Panc1 (cell line): ENCODE measurements around the gene SETDB1. TPM values are rescaled to one million over a fixed set of nuclear protein-coding genes. Genes with fewer than 3 reads are reported as not detected.
A peak's percentile ranks its signal among the peaks of the same experiment; 100 is the strongest.

ENCODE experiments used
- ATAC-seq: fragments of 200-7000 bp; cut with Tn5 transposase; 2 replicates; pipeline ENCODE4 v1.9.1; 2020; ENCODE audit warnings: mild to moderate bottlenecking, moderate library complexity
- BruUV-seq: library from RNA; stranded (reverse); fragments of 400-500 nt; replicated peaks from 2 replicates; lab custom pipeline; 2021; lab: Mats Ljungman, UMichigan
- CTCF ChIA-PET: fragments of 300-600 bp; sonication (Branson Sonifier 250); formaldehyde crosslinking; loops from one replicate; lab custom pipeline; 2022; ENCODE audit warnings: antibody characterized with exemption; lab: Charles Lee
- POLR2A ChIA-PET: fragments of 300-600 bp; sonication (Branson Sonifier 250); formaldehyde crosslinking; loops from one replicate; lab custom pipeline; 2022; ENCODE audit warnings: antibody characterized with exemption; lab: Charles Lee
- DNase-seq: peaks from one replicate; pipeline ENCODE4 v3.0.0-alpha.2; 2010; ENCODE audit warnings: low read depth, low spot score
- H3K27ac ChIP-seq: 2 replicates; pipeline ENCODE4 v1.5.1; 2011; ENCODE audit warnings: mild to moderate bottlenecking, low read length, inconsistent platforms
- H3K27me3 ChIP-seq: fragments of 200-500 bp; sonication (Bioruptor generic); 2 replicates; pipeline ENCODE4 v1.6.0; 2014; ENCODE audit warnings: low read length, inconsistent platforms; ENCODE audit not compliant: control insufficient read depth, insufficient read depth
- H3K36me3 ChIP-seq: fragments of 200-500 bp; sonication (Bioruptor generic); 2 replicates; pipeline ENCODE4 v1.5.1; 2014; ENCODE audit warnings: inconsistent platforms, mild to moderate bottlenecking, low read length, moderate library complexity; ENCODE audit not compliant: control insufficient read depth, insufficient read depth
- H3K4me1 ChIP-seq: 2 replicates; pipeline ENCODE4 v1.5.1; 2011; ENCODE audit warnings: inconsistent platforms, mild to moderate bottlenecking, low read length, moderate library complexity; ENCODE audit not compliant: control insufficient read depth, insufficient read depth
- H3K4me3 ChIP-seq, 2 experiments: 2 replicates each; pipeline ENCODE4 v1.5.1; 2011 to 2012; ENCODE audit warnings: low read depth in 2 of 2, low read length in 2 of 2, mild to moderate bottlenecking in 2 of 2, inconsistent platforms in 1 of 2, moderate library complexity in 1 of 2
- H3K9me3 ChIP-seq: fragments of 200-500 bp; sonication (Bioruptor generic); 2 replicates; pipeline ENCODE4 v1.5.1; 2014; ENCODE audit warnings: low read depth, mild to moderate bottlenecking, inconsistent platforms, low read length, moderate library complexity; ENCODE audit not compliant: control insufficient read depth, insufficient read depth
- POLR2AphosphoS5 ChIP-seq: IDR thresholded peaks from 2 replicates; pipeline ENCODE4 v1.6.1; 2012; ENCODE audit warnings: mild to moderate bottlenecking, low read depth, low read length, moderate library complexity
- SIN3A ChIP-seq: IDR thresholded peaks from 2 replicates; pipeline ENCODE4 v1.6.1; 2012; ENCODE audit warnings: low read depth, mild to moderate bottlenecking, low read length, moderate library complexity, borderline replicate concordance; ENCODE audit not compliant: insufficient read depth
- TCF7L2 ChIP-seq: IDR thresholded peaks from 2 replicates; pipeline ENCODE4 v1.6.1; 2011; ENCODE audit warnings: mild to moderate bottlenecking, low read depth, low read length, inconsistent platforms
- in situ Hi-C: cut with HindIII; loops from 2 replicates; pipeline ENCODE4 v1.10.0; 2016; ENCODE audit warnings: low sequenced_read_pairs, low pct_unique_long_range_greater_than_20kb
- intact Hi-C: fragments of 100-400 bp; cut with micrococcal nuclease; formaldehyde crosslinking; loops from one replicate; pipeline ENCODE4 v1.10.0; 2022; ENCODE audit not compliant: unreplicated experiment
- total RNA-seq: library from RNA; stranded (reverse); gene quantifications from one replicate; pipeline ENCODE4 v1.2.1, GENCODE V29; 2021; ENCODE audit not compliant: unreplicated experiment
- TF ChIP-seq, protein P1 (sequence below), 2 experiments: IDR thresholded peaks; 2 replicates each; pipeline ENCODE4 v1.6.1; 2011 to 2012; ENCODE audit warnings: low read depth in 2 of 2, control low read depth in 1 of 2, low read length in 1 of 2, mild to moderate bottlenecking in 1 of 2, moderate library complexity in 1 of 2; ENCODE audit not compliant: insufficient read depth in 1 of 2
- TF ChIP-seq, protein P2 (sequence below): fragments of 450-650 bp; IDR thresholded peaks from 2 replicates; pipeline ENCODE4 v1.5.1; 2017; ENCODE audit warnings: mild to moderate bottlenecking

SETDB1 gene
- total RNA-seq, 1 experiment from 2014 or later: 43.3 TPM

DNA sequence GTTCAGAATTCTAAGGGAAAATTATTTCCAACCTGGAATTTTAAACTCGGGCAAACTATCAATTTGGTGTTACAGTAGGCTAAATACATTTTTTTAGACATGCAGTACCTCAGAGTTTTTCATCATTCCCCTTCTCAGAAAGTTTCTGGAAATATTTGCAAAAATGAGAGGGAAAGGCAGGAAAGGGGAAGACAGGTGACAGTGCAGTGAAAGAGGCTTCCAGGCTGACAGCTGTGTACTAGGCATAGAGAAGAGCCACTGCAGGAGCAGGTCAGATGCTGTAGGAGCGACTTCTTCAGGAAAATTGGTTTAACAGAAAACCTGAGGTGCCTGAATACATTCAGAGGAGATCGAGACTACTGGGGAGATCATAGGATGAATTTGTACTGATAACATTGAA is 28.5 kb downstream of the SETDB1 start:
- no peaks in the 10 kb centered on the region for H3K27me3 ChIP-seq
- ATAC-seq: no peak

DNA sequence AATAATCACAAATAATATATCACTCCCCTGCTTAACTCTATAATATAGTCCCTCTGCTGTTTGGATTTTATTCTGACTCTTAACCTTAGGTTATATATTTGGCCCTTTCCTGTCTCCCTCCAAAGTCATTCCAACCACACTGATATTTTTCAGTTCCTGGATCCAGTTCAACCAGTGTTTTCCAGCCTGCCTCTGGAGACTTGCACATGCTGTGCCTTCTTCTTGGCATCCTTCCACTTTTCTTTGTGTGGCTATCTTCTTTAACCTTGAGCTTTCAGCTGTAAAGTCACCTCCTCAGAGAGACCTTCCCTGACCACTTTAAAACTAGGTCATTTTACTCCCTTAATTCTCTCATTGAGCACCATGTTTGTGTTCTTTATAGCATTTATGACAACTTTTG is 29.1 kb downstream of the SETDB1 start:
- Histone ChIP-seq H3K4me3 (no peak overlapping the region), H3K36me3 (peaks cover 22% of the 10 kb centered on the region), H3K27me3 (no peaks in the 10 kb centered on the region), H3K4me1 (no peaks in the 10 kb centered on the region), H3K27ac (no peak overlapping the region), H3K9me3 (no peaks in the 10 kb centered on the region)
- TSS peak; percentile 19 for BruUV-seq
- DNase-seq (no peak), ATAC-seq (no peak)
- intact Hi-C loops: no loop called here
- no peak for TF ChIP-seq TCF7L2
- TF ChIP-seq, protein P1, sequence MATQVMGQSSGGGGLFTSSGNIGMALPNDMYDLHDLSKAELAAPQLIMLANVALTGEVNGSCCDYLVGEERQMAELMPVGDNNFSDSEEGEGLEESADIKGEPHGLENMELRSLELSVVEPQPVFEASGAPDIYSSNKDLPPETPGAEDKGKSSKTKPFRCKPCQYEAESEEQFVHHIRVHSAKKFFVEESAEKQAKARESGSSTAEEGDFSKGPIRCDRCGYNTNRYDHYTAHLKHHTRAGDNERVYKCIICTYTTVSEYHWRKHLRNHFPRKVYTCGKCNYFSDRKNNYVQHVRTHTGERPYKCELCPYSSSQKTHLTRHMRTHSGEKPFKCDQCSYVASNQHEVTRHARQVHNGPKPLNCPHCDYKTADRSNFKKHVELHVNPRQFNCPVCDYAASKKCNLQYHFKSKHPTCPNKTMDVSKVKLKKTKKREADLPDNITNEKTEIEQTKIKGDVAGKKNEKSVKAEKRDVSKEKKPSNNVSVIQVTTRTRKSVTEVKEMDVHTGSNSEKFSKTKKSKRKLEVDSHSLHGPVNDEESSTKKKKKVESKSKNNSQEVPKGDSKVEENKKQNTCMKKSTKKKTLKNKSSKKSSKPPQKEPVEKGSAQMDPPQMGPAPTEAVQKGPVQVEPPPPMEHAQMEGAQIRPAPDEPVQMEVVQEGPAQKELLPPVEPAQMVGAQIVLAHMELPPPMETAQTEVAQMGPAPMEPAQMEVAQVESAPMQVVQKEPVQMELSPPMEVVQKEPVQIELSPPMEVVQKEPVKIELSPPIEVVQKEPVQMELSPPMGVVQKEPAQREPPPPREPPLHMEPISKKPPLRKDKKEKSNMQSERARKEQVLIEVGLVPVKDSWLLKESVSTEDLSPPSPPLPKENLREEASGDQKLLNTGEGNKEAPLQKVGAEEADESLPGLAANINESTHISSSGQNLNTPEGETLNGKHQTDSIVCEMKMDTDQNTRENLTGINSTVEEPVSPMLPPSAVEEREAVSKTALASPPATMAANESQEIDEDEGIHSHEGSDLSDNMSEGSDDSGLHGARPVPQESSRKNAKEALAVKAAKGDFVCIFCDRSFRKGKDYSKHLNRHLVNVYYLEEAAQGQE (IDR thresholded peaks at IDR 0.05; ENCODE audit: insufficient read depth in 1 of 2, low read depth in 2 of 2, low read length in 1 of 2): no peak
- no peak for TF ChIP-seq SIN3A
- TF ChIP-seq, protein P2, sequence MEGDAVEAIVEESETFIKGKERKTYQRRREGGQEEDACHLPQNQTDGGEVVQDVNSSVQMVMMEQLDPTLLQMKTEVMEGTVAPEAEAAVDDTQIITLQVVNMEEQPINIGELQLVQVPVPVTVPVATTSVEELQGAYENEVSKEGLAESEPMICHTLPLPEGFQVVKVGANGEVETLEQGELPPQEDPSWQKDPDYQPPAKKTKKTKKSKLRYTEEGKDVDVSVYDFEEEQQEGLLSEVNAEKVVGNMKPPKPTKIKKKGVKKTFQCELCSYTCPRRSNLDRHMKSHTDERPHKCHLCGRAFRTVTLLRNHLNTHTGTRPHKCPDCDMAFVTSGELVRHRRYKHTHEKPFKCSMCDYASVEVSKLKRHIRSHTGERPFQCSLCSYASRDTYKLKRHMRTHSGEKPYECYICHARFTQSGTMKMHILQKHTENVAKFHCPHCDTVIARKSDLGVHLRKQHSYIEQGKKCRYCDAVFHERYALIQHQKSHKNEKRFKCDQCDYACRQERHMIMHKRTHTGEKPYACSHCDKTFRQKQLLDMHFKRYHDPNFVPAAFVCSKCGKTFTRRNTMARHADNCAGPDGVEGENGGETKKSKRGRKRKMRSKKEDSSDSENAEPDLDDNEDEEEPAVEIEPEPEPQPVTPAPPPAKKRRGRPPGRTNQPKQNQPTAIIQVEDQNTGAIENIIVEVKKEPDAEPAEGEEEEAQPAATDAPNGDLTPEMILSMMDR: no peak
- TF ChIP-seq POLR2AphosphoS5: no peak
- ChIA-PET CTCF (no interaction called here), POLR2A (no interaction called here)
- in situ Hi-C loops: no loop called here

More for the DNA sequence above, 28.5 kb downstream of the SETDB1 start:
- Histone ChIP-seq H3K36me3 (peaks cover 22% of the 10 kb centered on the region), H3K9me3 (no peaks in the 10 kb centered on the region), H3K27ac (no peak overlapping the region), H3K4me1 (no peaks in the 10 kb centered on the region), H3K4me3 (no peak overlapping the region)
- in situ Hi-C loops: no loop called here
- no peak for DNase-seq
- TF ChIP-seq, protein P2: no peak
- TF ChIP-seq POLR2AphosphoS5 (no peak), TCF7L2 (no peak), SIN3A (no peak)
- TF ChIP-seq, protein P1 (IDR thresholded peaks at IDR 0.05; ENCODE audit: insufficient read depth in 1 of 2, low read depth in 2 of 2, low read length in 1 of 2): no peak
- intact Hi-C loops: no loop called here
- BruUV-seq: no TSS peak
- ChIA-PET CTCF (no interaction called here), POLR2A (no interaction called here)
